Erythroblast (primary cell): ENCODE measurements around the gene DMBT1.

ENCODE experiments used
- GATA1 ChIP-seq: IDR thresholded peaks from 2 replicates; pipeline ENCODE4 v1.6.1; 2011; ENCODE audit warnings: low read depth, mild to moderate bottlenecking, control low read depth, low read length, moderate library complexity
- POLR2A ChIP-seq: IDR thresholded peaks from 2 replicates; pipeline ENCODE4 v1.6.1; 2011; ENCODE audit warnings: mild to moderate bottlenecking, low read length

DNA sequence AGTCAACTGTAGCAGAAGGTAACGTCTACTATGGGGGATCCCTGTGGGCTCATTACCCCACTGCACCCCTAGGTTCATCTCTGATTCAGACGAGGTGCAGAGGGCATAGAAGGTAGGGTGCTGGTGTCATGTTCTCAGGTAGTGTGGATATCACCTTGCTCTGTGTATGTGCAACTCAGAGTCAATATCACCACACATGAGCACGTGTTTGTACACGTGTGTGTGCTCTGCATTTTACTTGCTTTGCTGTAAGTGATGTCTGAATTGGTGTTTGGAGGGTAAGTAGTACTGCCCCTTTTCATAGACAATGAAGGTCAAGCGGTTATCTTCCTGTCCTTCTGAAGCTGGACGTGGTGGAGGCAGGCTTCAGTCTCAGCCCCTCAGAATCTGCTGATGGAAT is 10.4 kb downstream of the DMBT1 start:
- TF ChIP-seq POLR2A (no peak), GATA1 (no peak)
